Fibroblast of skin of left biceps (primary cell): ENCODE results near the gene EFNA5.
A peak's percentile ranks its signal among the peaks of the same experiment; 100 is the strongest.
"Not testable (repeated sequence)": the region's sequence is repeated elsewhere in the genome, so short reads cannot be mapped to it uniquely, and the experiment has no call there.

Source experiments
- DNase-seq, 2 experiments: peaks; one replicate each; pipeline ENCODE4 v3.0.0-alpha.2; 2013; ENCODE audit warnings: low read depth in 2 of 2

Gene EFNA5

DNA sequence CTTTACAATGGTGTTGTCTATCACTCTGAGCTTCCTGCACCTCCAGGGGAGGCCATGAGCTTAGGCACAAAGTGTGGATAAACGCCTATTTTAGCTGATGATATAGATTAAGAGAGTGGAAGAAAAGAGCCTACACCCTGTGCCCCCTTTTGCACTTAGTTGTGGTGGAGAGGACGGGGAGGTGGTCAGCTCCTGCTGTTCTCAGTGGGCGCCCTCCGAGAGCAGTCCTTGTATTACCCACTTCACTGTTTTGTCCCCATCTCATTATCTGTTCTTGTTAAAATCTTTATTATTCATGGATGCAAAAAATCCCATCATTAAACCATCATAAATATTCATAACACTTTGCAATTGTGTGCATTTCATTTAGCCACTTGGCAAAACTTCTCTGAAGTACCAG, 303.3 kb downstream of the EFNA5 start:
- DNase-seq = no peak

- peak; percentile 81 to 82 for DNase-seq
Measured at GRCh38 chr5:107365320-107366109, 305.2 kb downstream of the EFNA5 start.

DNA sequence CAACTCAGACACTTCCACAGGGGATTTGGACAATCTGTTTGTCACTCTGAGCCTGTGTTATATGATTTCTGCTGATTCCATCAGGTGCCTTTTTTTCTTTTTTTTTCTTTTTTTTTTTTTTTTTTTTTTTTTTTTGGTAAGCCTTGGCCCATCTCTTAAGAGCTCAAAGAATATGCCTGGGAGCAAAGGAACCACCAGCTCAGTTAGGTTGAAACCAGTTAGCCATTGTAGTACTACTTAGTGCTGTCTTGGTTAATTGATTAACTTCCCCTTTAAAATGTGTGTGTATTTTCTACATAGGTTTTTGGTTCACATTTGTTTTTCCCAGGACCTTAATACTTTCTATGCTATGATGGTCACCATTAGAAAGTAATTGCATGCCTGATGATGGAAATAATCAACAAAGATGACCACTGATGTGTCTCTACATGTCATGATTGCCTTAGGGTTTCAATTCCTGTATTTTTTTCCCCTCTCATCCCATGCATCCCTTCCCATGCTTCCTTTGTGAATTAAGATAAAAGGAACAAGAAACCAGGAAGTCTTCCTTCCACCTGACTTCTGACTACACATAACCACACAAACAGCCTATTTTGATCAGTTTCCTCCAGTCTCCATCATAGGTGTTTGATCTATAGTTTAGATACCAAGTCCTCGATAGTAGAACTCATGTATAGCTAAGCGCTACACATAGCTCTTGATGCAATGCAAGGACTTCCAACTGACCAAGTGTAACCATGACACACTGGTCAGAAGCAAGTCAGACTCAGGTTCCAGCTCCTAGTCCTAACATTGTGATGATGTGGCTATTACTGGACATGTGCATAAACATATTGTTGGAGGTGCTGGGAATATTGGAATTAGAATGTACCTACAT, 306.1 kb downstream of the EFNA5 start:
- DNase-seq = no peak

DNA sequence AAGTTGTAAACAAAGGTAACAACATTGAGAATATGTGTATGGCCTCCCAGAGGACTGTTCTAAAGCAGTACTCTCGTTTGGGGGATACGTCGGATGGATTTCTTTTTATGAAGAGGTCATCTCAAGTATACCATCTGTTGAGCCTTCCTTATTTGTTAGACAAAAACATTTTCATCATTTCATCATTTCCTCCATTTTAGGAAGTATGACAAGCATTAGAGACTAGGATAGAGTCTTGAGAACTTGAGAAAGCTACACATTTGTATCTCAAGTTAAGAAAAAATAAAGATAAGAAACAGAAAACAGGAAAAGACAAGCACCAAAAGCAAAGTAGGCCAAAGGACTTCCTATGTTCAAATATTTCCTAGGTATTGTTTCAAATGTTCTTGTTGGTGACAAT, 307.0 kb downstream of the EFNA5 start:
- no peak for DNase-seq

GRCh38 chr5:107361945-107362344, 308.8 kb downstream of the EFNA5 start:
- DNase-seq = peak in 1 of 2 experiments; percentile 31

DNA sequence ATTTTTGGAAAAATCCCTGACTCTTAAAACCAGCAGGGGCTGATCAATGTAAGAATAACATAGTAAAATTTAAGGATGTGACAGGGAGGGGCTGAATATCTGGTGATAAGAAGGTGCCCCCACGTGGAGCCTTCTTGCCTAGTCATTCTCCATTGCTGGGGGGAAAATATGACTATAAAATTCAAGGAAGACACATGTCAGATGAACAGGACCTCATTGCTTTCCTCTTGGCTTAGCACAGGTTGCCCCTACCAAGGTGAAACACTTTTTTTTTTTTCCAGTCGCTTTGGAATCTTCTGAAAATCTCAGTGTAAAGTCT, 310.9 kb downstream of the EFNA5 start:
- no peak for DNase-seq

DNA sequence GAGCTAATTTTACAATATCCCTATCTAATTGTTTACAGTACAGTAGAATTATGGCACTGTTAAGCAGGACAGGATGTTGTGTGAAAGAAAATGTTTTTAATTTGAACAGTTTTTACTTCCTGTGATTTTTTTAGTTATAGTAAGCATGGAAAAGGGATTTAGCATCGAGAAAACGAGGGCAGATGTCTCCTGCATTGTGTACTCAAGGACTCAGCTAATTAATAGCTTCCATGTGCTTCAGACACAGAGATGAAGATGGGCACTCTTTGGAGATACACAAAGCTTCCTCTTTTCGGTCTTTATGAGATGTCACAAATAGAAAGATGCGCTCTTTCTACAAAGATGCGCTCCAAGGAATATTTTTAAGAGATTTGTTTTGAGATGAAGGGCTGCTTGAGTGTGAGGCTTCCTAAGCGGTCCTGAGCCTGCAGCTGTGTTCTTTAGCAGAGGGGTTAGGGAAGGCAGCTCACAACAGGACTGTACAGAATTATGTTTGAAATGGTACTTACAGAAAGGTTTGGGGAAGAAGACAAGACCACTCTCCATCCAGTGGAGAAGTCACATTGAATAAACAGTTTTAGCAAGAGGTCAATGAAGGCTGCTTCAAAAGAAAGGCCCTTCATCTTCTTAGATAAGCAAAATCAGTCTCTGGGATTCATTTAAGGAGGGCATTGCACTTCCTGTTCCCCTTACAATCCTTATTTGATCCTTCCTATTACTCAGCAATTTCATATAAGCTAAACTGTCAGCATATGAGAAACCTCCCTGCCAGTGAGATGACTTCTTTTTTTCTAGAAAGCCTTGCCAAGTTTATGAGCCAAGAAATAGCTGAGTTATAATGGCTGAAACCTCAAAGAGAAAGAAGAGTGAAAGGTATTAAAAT, 311.5 kb downstream of the EFNA5 start:
- peak; percentile 34 to 59 for DNase-seq

DNA sequence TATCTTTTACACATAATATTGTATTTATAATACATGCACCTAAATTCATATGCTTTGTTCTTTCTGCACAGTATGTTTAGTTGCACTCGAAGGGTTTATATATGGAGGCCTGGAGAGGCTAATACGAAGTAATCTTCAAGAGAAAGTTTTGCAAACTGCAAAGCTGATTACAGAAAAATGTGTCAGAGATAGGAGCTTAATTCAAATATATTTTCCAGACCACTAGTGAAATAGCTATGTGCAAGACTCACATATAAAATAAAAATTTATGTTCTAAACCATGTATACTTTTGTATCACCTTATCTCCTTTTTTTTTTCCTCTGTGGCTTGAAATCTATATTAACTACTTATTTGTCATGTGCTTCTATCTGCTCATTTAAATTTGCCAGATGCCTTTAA, 313.8 kb downstream of the EFNA5 start:
- no peak for DNase-seq

- no peak for DNase-seq
Measured at GRCh38 chr5:107352576-107352975, 318.2 kb downstream of the EFNA5 start.

DNA sequence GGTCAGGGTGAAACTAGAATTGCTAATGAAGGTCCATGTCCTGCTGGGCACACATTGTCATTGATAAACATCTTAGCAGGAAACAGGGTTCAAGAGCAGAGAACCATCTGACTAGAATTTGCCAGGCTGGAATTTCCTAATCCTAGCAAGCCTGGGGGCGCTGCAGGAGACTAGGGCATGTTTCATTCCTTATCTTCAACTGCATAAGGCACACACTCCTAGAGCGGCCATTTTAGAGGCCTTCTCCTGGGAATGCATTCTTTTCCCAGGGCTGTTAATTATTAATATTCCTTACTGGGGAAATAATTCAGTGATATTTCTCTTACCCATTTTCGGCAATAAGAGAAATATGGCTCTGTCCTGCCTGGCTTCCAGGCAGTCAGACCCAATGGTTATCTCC, 324.2 kb downstream of the EFNA5 start:
- not testable (repeated sequence) for DNase-seq

DNA sequence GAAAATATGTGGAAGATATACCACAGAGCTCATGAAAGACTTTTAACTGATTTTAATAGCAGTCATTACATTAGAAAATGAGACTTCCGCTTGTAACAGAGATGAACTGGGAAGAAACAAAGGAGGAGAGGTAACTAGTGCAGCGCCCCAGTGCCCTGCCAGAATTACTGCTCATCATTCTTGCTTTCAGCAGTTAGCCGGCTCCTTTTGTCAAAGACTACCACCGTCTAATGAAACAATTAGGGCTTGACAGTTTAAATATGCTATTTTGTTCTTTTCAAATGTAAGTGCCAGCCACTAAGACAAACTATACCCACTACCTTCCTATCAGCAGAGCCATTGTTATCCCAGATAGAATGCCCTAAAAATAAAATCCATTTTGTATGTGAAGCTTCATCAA, 328.4 kb downstream of the EFNA5 start:
- DNase-seq = no peak

DNA sequence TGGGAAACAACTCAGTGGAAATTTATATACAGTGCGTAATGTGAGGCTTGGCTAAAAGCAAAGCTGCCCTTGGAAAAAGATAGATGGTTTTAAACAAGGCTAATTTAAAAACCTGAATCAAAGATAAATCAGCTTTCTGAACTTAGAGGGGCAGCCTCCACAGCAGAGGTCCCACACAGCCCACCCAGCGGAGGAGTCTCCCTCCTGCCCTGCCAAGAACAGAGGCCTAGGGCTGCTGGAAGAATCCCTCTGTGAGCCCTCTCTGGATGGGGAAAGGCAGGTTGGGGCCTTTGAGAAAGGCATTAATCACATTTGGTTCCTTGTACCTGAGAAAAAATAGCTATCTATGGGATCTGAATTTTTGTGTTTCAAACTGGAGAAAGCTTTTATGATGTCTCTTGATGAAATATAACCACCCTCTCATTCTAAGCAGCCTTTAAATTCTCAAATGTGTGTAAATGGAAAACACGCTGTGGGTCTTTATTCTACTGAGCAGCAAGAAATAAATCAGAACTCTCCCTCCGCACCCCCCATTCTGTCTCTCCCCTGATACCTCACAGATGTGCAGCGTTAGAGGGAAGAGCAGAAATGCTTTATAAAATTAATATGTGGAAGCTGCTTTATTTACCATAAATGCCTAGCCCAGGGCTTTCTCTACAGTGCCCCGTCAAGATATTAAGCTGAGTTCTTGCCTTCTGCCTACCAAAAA, 329.2 kb downstream of the EFNA5 start:
- DNase-seq = no peak

DNA sequence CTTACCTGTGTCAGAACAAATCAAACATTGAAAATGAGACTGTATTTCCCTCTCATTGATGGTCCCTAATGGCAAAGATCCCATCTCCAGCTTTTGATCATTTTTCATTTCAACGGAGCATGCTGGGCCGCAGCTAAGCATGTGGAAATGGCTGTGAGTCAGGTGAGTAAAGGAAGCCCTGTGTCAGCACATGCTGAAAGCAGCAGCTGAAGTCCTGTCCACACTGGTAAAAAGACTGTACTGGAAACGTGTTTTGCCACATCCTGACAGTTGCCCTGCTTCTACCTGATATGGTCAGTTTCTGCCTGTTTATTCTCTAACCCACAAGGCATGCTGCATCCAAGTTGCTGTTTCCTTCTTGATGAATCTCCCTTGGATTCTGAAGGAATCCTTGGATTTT, 330.1 kb downstream of the EFNA5 start:
- DNase-seq = no peak

- DNase-seq = no peak
Measured at GRCh38 chr5:107338335-107338734, 332.4 kb downstream of the EFNA5 start.

DNA sequence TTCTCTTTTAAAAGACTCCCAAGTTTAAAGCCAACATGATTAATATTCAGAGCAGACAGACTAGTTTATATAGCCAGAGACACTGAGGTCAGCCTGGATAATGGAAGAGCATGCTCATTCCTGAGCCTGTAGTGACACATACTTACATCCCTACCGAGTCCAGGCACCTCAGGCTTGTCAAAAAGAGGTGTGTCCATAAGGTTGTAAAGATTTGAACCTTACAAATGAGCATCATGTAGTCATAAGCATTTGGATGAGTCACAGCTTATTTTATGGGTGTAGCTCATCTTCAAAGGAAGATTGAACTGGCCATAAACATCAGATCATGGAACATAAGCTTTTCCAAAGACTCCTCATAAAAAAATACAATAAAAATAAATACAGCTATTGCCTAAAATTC, 333.5 kb downstream of the EFNA5 start:
- no peak for DNase-seq

DNA sequence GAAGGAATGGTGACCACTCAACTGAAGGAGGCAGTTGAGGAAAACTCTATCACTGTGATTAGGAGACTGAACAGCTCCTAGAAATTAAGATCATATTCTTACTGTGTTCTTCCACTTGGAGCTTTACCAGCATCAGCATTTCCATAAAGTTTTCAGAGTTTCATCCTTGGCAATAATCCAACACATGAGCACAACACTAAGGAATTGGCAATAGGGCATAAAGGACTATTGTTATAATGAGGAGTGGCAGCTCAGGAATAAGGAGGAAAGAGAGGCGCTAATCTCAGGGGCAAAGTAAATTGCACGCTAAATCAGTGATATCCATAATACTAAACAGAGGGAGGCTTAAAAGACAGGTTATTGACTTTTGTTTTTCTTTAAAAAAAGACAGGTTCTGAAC, 338.9 kb downstream of the EFNA5 start:
- no peak for DNase-seq

DNA sequence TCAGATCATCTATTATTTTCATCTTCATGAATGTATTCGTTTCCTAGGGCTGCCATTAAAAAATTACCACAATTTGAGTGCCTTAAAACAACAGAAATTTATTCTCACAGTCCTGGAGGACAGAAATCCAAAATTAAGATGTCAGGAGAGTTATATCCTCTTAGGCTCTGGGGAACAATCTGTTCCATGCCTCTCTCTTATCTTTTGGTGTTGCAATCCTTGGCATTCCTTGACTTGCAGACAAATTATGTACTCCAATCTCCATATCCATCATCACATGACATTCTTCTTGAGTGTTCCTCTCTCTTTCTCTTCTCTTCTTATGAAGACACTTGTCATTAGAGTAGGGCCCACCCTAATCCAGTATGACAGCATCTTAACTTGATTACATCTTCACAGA, 339.4 kb downstream of the EFNA5 start:
- no peak for DNase-seq

DNA sequence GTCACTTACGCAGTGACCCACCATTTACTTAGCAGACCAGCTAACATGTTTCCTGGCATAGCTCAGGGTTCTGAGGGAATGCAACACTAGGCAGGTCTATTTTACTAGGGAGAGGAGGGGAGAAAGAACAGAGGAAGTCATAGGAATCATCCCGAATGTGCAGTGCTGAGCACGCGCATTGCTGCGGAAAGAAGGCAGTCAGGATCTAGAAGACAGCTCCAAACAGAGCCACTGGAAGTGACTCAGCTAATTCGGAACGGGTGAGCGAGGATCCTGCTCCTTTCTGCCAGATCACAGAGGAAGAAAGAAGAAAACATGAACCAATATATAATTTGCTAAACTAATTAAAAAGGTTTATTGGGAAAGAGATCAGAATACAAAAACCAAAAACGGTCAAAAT, 339.8 kb downstream of the EFNA5 start:
- DNase-seq = no peak

- DNase-seq = no peak
Measured at GRCh38 chr5:107329850-107330249, 340.9 kb downstream of the EFNA5 start.
